Measurements from ENCODE around the gene ARRDC3. TPM values are rescaled to one million over a fixed set of nuclear protein-coding genes. Genes with fewer than 3 reads are reported as not detected.

The ARRDC3 gene, protein sequence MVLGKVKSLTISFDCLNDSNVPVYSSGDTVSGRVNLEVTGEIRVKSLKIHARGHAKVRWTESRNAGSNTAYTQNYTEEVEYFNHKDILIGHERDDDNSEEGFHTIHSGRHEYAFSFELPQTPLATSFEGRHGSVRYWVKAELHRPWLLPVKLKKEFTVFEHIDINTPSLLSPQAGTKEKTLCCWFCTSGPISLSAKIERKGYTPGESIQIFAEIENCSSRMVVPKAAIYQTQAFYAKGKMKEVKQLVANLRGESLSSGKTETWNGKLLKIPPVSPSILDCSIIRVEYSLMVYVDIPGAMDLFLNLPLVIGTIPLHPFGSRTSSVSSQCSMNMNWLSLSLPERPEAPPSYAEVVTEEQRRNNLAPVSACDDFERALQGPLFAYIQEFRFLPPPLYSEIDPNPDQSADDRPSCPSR
- total RNA-seq = 10 to 100 TPM; 46.5 to 47.1 TPM

GRCh38 chr5:91383027-91383955 lies at the start of gene ARRDC3:
ARRDC3 (minus strand) TSS chr5:91383317; CDS start chr5:91383092, 225 bp downstream.
- CTCF ChIA-PET = interaction anchor here (0.7 to 8.1 kb wide), 18 partner anchors 8 to 517 kb away, joined by 3 to 243 read pairs (median 8); no protein-coding TSS in a partner anchor
- H3K27me3 Mint-ChIP-seq = no peaks in the 10 kb centered on the region
- DNase-seq = peak; percentile 98
- H3K36me3 Mint-ChIP-seq (ENCODE audit: low read depth) = peaks cover 28% of the 10 kb centered on the region
- peaks cover 24% of the 10 kb centered on the region for H3K4me1 Mint-ChIP-seq
- POLR2A ChIA-PET = interaction anchor here (0.6 to 4.8 kb wide), 46 partner anchors 9 to 973 kb away, joined by 3 to 192 read pairs (median 4); partner anchors contain the start of genes CETN3, MBLAC2 and POLR3G
- H3K27ac Mint-ChIP-seq = peak within 1 kb of the TSS; percentile 97
- H3K9me3 Mint-ChIP-seq = no peaks in the 10 kb centered on the region
- peak within 1 kb of the TSS; percentile 87 for H3K4me3 Mint-ChIP-seq

DNA sequence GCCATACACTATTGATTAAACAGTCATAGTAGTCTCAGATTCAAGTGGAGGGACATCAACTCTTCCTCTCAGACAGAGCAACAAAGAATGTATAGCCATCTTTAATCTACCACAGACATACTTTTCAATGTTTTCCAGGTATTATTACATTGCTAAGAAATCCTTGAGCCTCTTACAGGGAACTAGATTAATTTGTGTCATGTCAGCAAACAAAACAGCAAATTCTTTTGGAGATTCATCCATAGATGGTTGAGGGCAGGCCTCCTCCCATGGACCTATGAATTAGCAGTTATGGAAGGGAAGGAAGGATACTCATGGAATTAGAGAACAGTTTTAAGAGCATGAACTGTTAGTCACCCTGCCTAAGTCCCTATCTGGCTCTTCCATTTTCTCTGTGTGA lies 47.8 kb upstream of the ARRDC3 start:
- no peak overlapping the region for H3K4me3 Mint-ChIP-seq
- no peaks in the 10 kb centered on the region for H3K27me3 Mint-ChIP-seq
- ChIA-PET POLR2A (no interaction called here), CTCF (interaction anchor here (0.9 to 1.1 kb wide), 2 partner anchors 9 to 12 kb away, joined by 3 read pairs; no protein-coding TSS in a partner anchor)
- DNase-seq = no peak
- no peak overlapping the region for H3K27ac Mint-ChIP-seq
- H3K36me3 Mint-ChIP-seq (ENCODE audit: low read depth) = no peaks in the 10 kb centered on the region
- peaks cover 14% of the 10 kb centered on the region for H3K4me1 Mint-ChIP-seq
- no peaks in the 10 kb centered on the region for H3K9me3 Mint-ChIP-seq

DNA sequence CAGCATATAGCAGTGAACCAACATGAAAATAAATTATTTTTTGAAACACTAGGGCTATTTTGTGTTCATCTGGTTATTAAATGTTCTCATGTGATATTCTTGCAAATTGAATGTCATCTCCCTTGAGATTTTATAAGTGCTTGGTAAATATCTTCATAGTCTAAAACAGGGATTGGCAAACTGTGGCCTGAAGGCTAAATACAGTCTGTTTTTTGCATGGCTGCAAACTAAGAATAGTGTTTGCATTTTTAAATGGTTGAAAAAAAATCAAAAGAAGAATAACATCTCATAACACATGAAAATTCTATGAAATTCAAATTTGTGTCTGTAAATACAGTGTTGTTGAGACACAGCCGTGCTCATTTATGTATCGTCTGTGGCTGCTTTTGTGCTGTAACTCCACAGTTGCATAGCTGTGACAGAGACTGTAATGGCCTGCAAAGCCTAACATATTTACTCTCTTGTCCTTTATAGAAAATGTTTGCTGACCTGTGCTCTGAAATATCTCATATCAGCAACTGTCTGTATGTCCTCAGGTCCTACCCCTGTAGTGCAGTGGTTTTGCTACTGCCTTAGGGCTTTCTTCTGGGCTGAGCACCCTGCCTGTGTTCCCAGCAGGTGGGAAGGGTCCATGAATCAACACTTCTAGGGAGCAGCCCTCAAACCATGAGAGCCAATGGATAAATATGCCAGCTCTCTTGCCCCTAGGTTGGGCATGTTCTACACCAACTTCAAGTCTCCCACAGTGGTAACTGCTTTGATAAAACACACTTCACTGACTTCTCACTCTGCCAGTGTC lies 41.7 kb upstream of the ARRDC3 start:
- no peak for DNase-seq
- POLR2A ChIA-PET = no interaction called here
- Mint-ChIP-seq H3K4me3 (no peak overlapping the region), H3K27me3 (no peaks in the 10 kb centered on the region), H3K36me3 (ENCODE audit: low read depth) (no peaks in the 10 kb centered on the region), H3K9me3 (no peaks in the 10 kb centered on the region), H3K4me1 (no peaks in the 10 kb centered on the region), H3K27ac (no peak overlapping the region)
- CTCF ChIA-PET = no interaction called here

- no peak overlapping the region for H3K4me3 Mint-ChIP-seq
- no peaks in the 10 kb centered on the region for H3K4me1 Mint-ChIP-seq
- no peaks in the 10 kb centered on the region for H3K27me3 Mint-ChIP-seq
- no peak for DNase-seq
- no peak overlapping the region for H3K27ac Mint-ChIP-seq
- POLR2A ChIA-PET = interaction anchor here (1.1 to 1.5 kb wide), 2 partner anchors 41 to 201 kb away, joined by 3 to 4 read pairs; partner anchors contain the start of gene ARRDC3
- CTCF ChIA-PET = no interaction called here
- H3K9me3 Mint-ChIP-seq = no peaks in the 10 kb centered on the region
- no peaks in the 10 kb centered on the region for H3K36me3 Mint-ChIP-seq (ENCODE audit: low read depth)
Measured at GRCh38 chr5:91423871-91424270, 40.8 kb upstream of the ARRDC3 start.

GRCh38 chr5:91420879-91421278 lies 37.8 kb upstream of the ARRDC3 start:
- no peaks in the 10 kb centered on the region for H3K9me3 Mint-ChIP-seq
- ChIA-PET CTCF (interaction anchor here (1.2 to 4.9 kb wide), 10 partner anchors 10 to 555 kb away, joined by 3 to 123 read pairs (median 17); partner anchors contain the start of gene ARRDC3), POLR2A (no interaction called here)
- no peak for DNase-seq
- H3K4me3 Mint-ChIP-seq = no peak overlapping the region
- H3K27me3 Mint-ChIP-seq = peaks cover 3% of the 10 kb centered on the region
- no peaks in the 10 kb centered on the region for H3K36me3 Mint-ChIP-seq (ENCODE audit: low read depth)
- H3K27ac Mint-ChIP-seq = no peak overlapping the region
- peaks cover 9% of the 10 kb centered on the region for H3K4me1 Mint-ChIP-seq

GRCh38 chr5:91419571-91420537 lies 36.7 kb upstream of the ARRDC3 start:
- POLR2A ChIA-PET = interaction anchor here (1.1 to 2.9 kb wide), 2 partner anchors 36 to 40 kb away, joined by 3 to 38 read pairs; partner anchors contain the start of gene ARRDC3
- Mint-ChIP-seq H3K9me3 (no peaks in the 10 kb centered on the region), H3K36me3 (ENCODE audit: low read depth) (no peaks in the 10 kb centered on the region), H3K4me1 (peaks cover 9% of the 10 kb centered on the region), H3K27me3 (peaks cover 3% of the 10 kb centered on the region), H3K27ac (no peak overlapping the region), H3K4me3 (no peak overlapping the region)
- peak; percentile 72 for DNase-seq
- CTCF ChIA-PET = interaction anchor here (0.6 to 4.9 kb wide), 39 partner anchors 9 to 617 kb away, joined by 3 to 123 read pairs (median 5); partner anchors contain the start of gene ARRDC3

- Mint-ChIP-seq H3K27me3 (peaks cover 3% of the 10 kb centered on the region), H3K27ac (no peak overlapping the region), H3K4me1 (peaks cover 9% of the 10 kb centered on the region), H3K9me3 (no peaks in the 10 kb centered on the region), H3K36me3 (ENCODE audit: low read depth) (no peaks in the 10 kb centered on the region), H3K4me3 (no peak overlapping the region)
- POLR2A ChIA-PET = interaction anchor here (0.7 to 2.9 kb wide), 3 partner anchors 35 to 201 kb away, joined by 3 to 38 read pairs (median 3); partner anchors contain the start of gene ARRDC3
- DNase-seq = no peak
- CTCF ChIA-PET = interaction anchor here (0.6 to 4.9 kb wide), 37 partner anchors 9 to 616 kb away, joined by 3 to 123 read pairs (median 5); partner anchors contain the start of gene ARRDC3
Measured at GRCh38 chr5:91419136-91419535, 36.0 kb upstream of the ARRDC3 start.

- H3K4me3 Mint-ChIP-seq = no peak overlapping the region
- peaks cover 3% of the 10 kb centered on the region for H3K27me3 Mint-ChIP-seq
- no peak overlapping the region for H3K27ac Mint-ChIP-seq
- no peaks in the 10 kb centered on the region for H3K36me3 Mint-ChIP-seq (ENCODE audit: low read depth)
- H3K4me1 Mint-ChIP-seq = peaks cover 9% of the 10 kb centered on the region
- ChIA-PET POLR2A (interaction anchor here (2.9 kb wide), 1 partner anchor 34 kb away, joined by 38 read pairs; the partner anchor contains the start of gene ARRDC3), CTCF (interaction anchor here (1.0 to 4.9 kb wide), 8 partner anchors 13 to 553 kb away, joined by 3 to 123 read pairs (median 7); partner anchors contain the start of gene ARRDC3)
- no peak for DNase-seq
- H3K9me3 Mint-ChIP-seq = no peaks in the 10 kb centered on the region
Measured at GRCh38 chr5:91418158-91418557, 35.0 kb upstream of the ARRDC3 start.

DNA sequence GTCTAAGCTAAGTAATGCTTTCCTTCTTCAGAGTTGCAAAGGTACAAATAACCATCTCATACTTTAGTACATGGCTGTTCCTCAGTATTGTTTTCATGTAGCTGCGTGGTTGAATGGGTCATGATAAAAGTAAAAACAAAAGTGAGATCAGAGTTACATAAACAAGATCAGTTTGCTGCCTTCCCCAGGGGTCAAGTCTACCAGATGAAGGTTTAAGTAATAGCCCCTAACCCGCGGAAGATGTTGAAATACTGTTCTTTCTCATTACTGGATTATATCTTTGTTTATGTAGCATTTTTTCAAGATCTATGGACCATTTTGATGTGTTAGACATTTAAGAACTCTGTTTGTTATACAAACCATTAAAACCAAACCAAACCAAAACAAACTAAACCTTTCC lies 34.1 kb upstream of the ARRDC3 start:
- Mint-ChIP-seq H3K27ac (no peak overlapping the region), H3K36me3 (ENCODE audit: low read depth) (no peaks in the 10 kb centered on the region), H3K4me3 (no peak overlapping the region), H3K4me1 (peaks cover 9% of the 10 kb centered on the region), H3K27me3 (peaks cover 3% of the 10 kb centered on the region), H3K9me3 (no peaks in the 10 kb centered on the region)
- DNase-seq = no peak
- POLR2A ChIA-PET = interaction anchor here (1.7 kb wide), 1 partner anchor 34 kb away, joined by 4 read pairs; the partner anchor contains the start of gene ARRDC3
- CTCF ChIA-PET = interaction anchor here (1.1 to 4.9 kb wide), 5 partner anchors 12 to 485 kb away, joined by 5 to 123 read pairs (median 7); partner anchors contain the start of gene ARRDC3

- H3K27me3 Mint-ChIP-seq = peaks cover 3% of the 10 kb centered on the region
- POLR2A ChIA-PET = interaction anchor here (1.7 kb wide), 1 partner anchor 34 kb away, joined by 4 read pairs; the partner anchor contains the start of gene ARRDC3
- CTCF ChIA-PET = interaction anchor here (0.6 to 4.9 kb wide), 4 partner anchors 11 to 484 kb away, joined by 3 to 123 read pairs (median 5); partner anchors contain the start of gene ARRDC3
Measured at GRCh38 chr5:91416491-91416890, 33.4 kb upstream of the ARRDC3 start.

GRCh38 chr5:91409304-91409703 lies 26.2 kb upstream of the ARRDC3 start:
- Mint-ChIP-seq H3K4me3 (no peak overlapping the region), H3K4me1 (no peaks in the 10 kb centered on the region), H3K27me3 (no peaks in the 10 kb centered on the region), H3K36me3 (ENCODE audit: low read depth) (no peaks in the 10 kb centered on the region), H3K27ac (no peak overlapping the region), H3K9me3 (no peaks in the 10 kb centered on the region)
- ChIA-PET CTCF (interaction anchor here (2.0 to 2.3 kb wide), 2 partner anchors 11 kb away, joined by 8 to 15 read pairs; no protein-coding TSS in a partner anchor), POLR2A (no interaction called here)
- no peak for DNase-seq

More at GRCh38 chr5:91416491-91416890, 33.4 kb upstream of the ARRDC3 start:
- Mint-ChIP-seq H3K4me1 (peaks cover 9% of the 10 kb centered on the region), H3K9me3 (no peaks in the 10 kb centered on the region), H3K36me3 (ENCODE audit: low read depth) (no peaks in the 10 kb centered on the region), H3K4me3 (no peak overlapping the region), H3K27ac (no peak overlapping the region)
- no peak for DNase-seq

All from activated CD4-positive, alpha-beta memory T cell treated with anti-CD3 and anti-CD28 coated beads, Interleukin-2, amount 10 ng/mL, durations not matched to agents 7 days and 5 days (primary cell).